ENCODE measurements around the gene IL1RAPL1.
A peak's percentile ranks its signal among the peaks of the same experiment; 100 is the strongest.

DNA sequence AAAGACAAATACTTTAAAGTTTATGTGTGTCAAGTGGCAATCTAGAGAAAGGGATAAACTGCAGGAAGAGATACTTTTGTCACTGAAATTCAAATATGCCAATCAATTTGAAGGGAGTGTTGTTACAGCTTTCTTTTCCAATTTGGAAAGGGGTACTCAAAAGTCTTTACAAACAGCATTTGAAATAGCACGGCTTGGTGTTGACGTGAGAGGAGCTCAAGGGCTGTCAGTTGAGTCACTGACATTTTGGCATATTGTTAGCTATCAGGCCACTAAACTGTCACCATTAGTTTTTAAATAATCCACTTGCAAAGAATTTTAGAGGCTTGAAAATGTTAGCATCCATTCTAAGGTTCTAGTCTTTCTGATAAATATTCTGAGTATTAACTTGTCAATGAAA lies 698.4 kb downstream of the IL1RAPL1 start:
- TF ChIP-seq EZH2 (IDR thresholded peaks at IDR 0.05; ENCODE audit: borderline replicate concordance, insufficient read depth, low read length, poor library complexity, severe bottlenecking) (no peak), MXI1 (conservative IDR thresholded peaks at IDR 0.05; ENCODE audit: poor library complexity, severe bottlenecking) (no peak), POLR2AphosphoS5 (IDR thresholded peaks at IDR 0.05) (peak; percentile 65), TAF1 (IDR thresholded peaks at IDR 0.05; ENCODE audit: low read depth) (no peak), EP300 (conservative IDR thresholded peaks at IDR 0.05; ENCODE audit: poor library complexity, severe bottlenecking) (peak; percentile 92), SMC3 (conservative IDR thresholded peaks at IDR 0.05; ENCODE audit: poor library complexity) (no peak), RAD21 (conservative IDR thresholded peaks at IDR 0.05) (no peak)
- TF ChIP-seq, protein P1, sequence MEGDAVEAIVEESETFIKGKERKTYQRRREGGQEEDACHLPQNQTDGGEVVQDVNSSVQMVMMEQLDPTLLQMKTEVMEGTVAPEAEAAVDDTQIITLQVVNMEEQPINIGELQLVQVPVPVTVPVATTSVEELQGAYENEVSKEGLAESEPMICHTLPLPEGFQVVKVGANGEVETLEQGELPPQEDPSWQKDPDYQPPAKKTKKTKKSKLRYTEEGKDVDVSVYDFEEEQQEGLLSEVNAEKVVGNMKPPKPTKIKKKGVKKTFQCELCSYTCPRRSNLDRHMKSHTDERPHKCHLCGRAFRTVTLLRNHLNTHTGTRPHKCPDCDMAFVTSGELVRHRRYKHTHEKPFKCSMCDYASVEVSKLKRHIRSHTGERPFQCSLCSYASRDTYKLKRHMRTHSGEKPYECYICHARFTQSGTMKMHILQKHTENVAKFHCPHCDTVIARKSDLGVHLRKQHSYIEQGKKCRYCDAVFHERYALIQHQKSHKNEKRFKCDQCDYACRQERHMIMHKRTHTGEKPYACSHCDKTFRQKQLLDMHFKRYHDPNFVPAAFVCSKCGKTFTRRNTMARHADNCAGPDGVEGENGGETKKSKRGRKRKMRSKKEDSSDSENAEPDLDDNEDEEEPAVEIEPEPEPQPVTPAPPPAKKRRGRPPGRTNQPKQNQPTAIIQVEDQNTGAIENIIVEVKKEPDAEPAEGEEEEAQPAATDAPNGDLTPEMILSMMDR (IDR thresholded peaks at IDR 0.05; ENCODE audit: poor library complexity, severe bottlenecking) = no peak
- TF ChIP-seq, protein P2, sequence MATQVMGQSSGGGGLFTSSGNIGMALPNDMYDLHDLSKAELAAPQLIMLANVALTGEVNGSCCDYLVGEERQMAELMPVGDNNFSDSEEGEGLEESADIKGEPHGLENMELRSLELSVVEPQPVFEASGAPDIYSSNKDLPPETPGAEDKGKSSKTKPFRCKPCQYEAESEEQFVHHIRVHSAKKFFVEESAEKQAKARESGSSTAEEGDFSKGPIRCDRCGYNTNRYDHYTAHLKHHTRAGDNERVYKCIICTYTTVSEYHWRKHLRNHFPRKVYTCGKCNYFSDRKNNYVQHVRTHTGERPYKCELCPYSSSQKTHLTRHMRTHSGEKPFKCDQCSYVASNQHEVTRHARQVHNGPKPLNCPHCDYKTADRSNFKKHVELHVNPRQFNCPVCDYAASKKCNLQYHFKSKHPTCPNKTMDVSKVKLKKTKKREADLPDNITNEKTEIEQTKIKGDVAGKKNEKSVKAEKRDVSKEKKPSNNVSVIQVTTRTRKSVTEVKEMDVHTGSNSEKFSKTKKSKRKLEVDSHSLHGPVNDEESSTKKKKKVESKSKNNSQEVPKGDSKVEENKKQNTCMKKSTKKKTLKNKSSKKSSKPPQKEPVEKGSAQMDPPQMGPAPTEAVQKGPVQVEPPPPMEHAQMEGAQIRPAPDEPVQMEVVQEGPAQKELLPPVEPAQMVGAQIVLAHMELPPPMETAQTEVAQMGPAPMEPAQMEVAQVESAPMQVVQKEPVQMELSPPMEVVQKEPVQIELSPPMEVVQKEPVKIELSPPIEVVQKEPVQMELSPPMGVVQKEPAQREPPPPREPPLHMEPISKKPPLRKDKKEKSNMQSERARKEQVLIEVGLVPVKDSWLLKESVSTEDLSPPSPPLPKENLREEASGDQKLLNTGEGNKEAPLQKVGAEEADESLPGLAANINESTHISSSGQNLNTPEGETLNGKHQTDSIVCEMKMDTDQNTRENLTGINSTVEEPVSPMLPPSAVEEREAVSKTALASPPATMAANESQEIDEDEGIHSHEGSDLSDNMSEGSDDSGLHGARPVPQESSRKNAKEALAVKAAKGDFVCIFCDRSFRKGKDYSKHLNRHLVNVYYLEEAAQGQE (IDR thresholded peaks at IDR 0.05; ENCODE audit: borderline replicate concordance) = no peak
